Measurements from ENCODE around the gene BBS4. TPM values are rescaled to one million over a fixed set of nuclear protein-coding genes. Genes with fewer than 3 reads are reported as not detected.
"Not testable (repeated sequence)": the region's sequence is repeated elsewhere in the genome, so short reads cannot be mapped to it uniquely, and the experiment has no call there.

The BBS4 gene
- total and polyA plus RNA-seq, 4 donors: 13.0 to 65.3 (median 19.5) TPM

DNA sequence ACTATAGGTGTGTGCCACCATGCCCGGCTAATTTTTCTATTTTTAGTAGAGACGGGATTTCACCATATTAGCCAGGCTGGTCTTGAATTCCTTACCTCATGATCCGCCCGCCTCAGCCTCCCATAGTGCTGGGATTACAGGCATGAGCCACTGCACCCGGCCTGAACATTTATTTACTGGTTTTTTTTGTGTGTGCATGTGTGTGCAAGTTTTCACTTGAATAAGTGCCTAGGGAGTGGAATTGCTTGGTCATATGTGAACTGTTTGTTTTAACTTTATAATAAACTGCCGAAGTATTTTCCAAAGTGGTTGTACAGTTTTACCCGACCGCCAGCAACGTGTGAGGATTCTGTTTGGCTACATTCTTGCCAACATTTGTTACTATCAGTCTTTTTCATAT is 14.1 kb downstream of the BBS4 start:
- ATAC-seq (ENCODE audit: insufficient read depth, low FRiP score) (no peak), DNase-seq (no peak)
- Histone ChIP-seq H3K27ac (ENCODE audit: low read depth in 1 of 2, low read length in 1 of 2) (no peak overlapping the region), H3K4me3 (no peak overlapping the region), H3K9me3 (ENCODE audit: control insufficient read depth in 4 of 4, insufficient read depth in 3 of 4, low read length in 3 of 4) (no peaks in the 10 kb centered on the region), H3K36me3 (ENCODE audit: control insufficient read depth in 4 of 4, insufficient read depth in 4 of 4, low read length in 4 of 4) (peaks cover 0 to 3% (median 0%) of the 10 kb centered on the region in 4 donors), H3K9ac (ENCODE audit: insufficient read depth in 1 of 2, low read length in 2 of 2) (no peak overlapping the region), H3K27me3 (ENCODE audit: control insufficient read depth in 3 of 3, insufficient read depth in 3 of 3, low read length in 2 of 3) (no peaks in the 10 kb centered on the region), H3K4me1 (ENCODE audit: control insufficient read depth in 5 of 5, insufficient read depth in 5 of 5, low read length in 5 of 5) (no peaks in the 10 kb centered on the region)
- TF ChIP-seq, protein P1, sequence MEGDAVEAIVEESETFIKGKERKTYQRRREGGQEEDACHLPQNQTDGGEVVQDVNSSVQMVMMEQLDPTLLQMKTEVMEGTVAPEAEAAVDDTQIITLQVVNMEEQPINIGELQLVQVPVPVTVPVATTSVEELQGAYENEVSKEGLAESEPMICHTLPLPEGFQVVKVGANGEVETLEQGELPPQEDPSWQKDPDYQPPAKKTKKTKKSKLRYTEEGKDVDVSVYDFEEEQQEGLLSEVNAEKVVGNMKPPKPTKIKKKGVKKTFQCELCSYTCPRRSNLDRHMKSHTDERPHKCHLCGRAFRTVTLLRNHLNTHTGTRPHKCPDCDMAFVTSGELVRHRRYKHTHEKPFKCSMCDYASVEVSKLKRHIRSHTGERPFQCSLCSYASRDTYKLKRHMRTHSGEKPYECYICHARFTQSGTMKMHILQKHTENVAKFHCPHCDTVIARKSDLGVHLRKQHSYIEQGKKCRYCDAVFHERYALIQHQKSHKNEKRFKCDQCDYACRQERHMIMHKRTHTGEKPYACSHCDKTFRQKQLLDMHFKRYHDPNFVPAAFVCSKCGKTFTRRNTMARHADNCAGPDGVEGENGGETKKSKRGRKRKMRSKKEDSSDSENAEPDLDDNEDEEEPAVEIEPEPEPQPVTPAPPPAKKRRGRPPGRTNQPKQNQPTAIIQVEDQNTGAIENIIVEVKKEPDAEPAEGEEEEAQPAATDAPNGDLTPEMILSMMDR (IDR thresholded peaks at IDR 0.05; ENCODE audit: control extremely low read depth, extremely low read depth): no peak
- 90 to 92% methylated on average over 9 of the region's 9 CpGs for WGBS, 2 donors

DNA sequence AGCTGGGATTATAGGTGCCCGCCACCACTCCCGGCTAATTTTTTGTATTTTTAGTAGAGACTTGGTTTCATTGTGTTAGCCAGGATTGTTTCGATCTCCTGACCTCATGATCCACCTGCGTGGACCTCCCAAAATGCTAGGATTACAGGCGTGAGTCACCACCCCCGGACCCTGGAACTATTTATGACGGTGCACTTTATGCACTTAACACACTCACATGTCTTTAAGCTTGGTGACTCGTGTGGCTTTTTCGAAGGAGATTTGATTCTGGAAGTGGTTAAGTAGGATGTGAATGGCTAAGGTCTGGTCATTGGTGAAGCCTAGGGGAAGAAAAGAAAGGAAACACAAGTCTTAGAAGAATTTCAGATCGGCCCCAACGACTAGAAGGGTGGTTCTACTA is 20.3 kb downstream of the BBS4 start:
- no peaks in the 10 kb centered on the region for H3K9me3 ChIP-seq (ENCODE audit: control insufficient read depth in 4 of 4, insufficient read depth in 3 of 4, low read length in 3 of 4)
- ATAC-seq (ENCODE audit: insufficient read depth, low FRiP score): no peak
- 94 to 95% methylated on average over 11 of the region's 11 CpGs for WGBS, 2 donors

DNA sequence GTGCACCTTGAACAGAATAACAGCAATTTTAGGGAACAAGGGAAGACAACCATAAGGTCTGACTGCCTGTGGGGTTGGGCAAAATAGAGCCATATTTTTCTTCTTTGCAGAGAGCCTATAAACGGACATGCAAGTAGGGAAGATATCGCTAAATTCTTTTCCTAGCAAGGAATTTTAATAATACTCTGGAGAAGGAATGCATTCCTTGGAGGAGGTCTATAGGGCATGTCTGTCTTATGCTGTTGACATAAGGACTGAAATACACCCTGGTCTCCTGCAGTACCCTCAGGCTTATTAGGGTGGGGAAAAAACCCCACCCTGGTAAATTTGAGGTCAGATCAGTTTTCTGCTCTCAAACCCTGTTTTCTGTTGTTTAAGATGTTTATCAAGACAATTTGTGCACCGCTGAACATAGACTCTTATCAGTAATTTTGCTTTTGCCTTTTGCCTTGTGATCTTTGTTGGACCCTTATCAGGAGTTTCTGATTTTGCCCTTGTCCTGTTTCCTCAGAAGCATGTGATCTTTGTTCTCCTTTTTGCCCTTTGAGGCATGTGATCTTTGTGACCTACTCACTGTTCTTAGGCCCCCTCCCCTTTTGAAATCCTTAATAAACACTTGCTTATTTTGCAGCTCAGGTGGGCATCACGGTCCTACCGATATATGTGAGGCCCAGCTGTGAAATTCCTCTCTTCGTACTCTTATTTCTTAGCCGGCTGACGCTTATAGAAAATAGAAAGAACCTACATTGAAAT is 22.7 kb downstream of the BBS4 start:
- DNase-seq; ATAC-seq (ENCODE audit: insufficient read depth, low FRiP score); H3K4me1 ChIP-seq (ENCODE audit: control insufficient read depth in 5 of 5, insufficient read depth in 5 of 5, low read length in 5 of 5); H3K27me3 ChIP-seq (ENCODE audit: control insufficient read depth in 3 of 3, insufficient read depth in 3 of 3, low read length in 2 of 3); H3K4me3 ChIP-seq; H3K27ac ChIP-seq (ENCODE audit: low read depth in 1 of 2, low read length in 1 of 2); H3K9me3 ChIP-seq (ENCODE audit: control insufficient read depth in 4 of 4, insufficient read depth in 3 of 4, low read length in 3 of 4); H3K9ac ChIP-seq (ENCODE audit: insufficient read depth in 1 of 2, low read length in 2 of 2); H3K36me3 ChIP-seq (ENCODE audit: control insufficient read depth in 4 of 4, insufficient read depth in 4 of 4, low read length in 4 of 4): not testable (repeated sequence)
- WGBS, 2 donors: 79 to 86% methylated on average over 8 of the region's 8 CpGs

More for the DNA sequence above, 20.3 kb downstream of the BBS4 start:
- H3K36me3 ChIP-seq (ENCODE audit: control insufficient read depth in 4 of 4, insufficient read depth in 4 of 4, low read length in 4 of 4): peaks cover 0 to 2% (median 0%) of the 10 kb centered on the region in 4 donors
- H3K9ac ChIP-seq (ENCODE audit: insufficient read depth in 1 of 2, low read length in 2 of 2): no peak overlapping the region
- H3K27me3 ChIP-seq (ENCODE audit: control insufficient read depth in 3 of 3, insufficient read depth in 3 of 3, low read length in 2 of 3): no peaks in the 10 kb centered on the region
- TF ChIP-seq, protein P1 (IDR thresholded peaks at IDR 0.05; ENCODE audit: control extremely low read depth, extremely low read depth): no peak
- DNase-seq: no peak
- no peaks in the 10 kb centered on the region for H3K4me1 ChIP-seq (ENCODE audit: control insufficient read depth in 5 of 5, insufficient read depth in 5 of 5, low read length in 5 of 5)
- no peak overlapping the region for H3K27ac ChIP-seq (ENCODE audit: low read depth in 1 of 2, low read length in 1 of 2)
- H3K4me3 ChIP-seq: no peak overlapping the region

DNA sequence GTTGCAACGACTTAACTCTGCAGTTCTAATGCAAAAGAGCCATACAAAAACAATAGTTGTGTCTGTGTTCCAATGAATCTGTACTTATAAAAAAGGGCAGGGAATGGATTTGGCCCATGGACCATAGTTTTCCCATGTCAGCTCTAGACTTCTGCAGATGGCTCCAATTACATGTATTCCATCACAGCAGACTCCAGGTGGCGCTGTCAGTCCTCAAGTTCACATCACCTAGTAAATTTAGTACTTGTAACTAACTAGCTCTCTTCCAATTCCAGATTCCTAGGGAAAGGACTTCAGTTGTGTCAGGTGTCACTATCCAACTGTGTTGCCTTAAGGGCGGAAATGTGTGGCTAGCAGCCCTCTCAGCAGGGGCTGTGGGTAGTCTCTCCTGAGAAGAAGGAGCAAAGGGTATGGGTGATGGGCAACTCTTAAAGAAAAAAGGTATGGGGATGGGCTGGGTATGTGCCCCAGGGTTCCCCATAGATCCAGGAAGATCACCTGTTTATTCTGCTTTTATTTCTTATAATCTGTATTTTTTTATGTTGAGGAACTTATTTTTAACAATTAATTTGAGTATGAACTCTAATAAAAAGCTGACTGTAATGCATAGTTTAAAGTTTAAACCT is 36.2 kb downstream of the BBS4 start:
- DNase-seq (peak; percentile 62 to 75 (median 64)), ATAC-seq (ENCODE audit: insufficient read depth, low FRiP score) (no peak)
- TF ChIP-seq, protein P1 (IDR thresholded peaks at IDR 0.05; ENCODE audit: control extremely low read depth, extremely low read depth): peak; percentile 54
- H3K9ac ChIP-seq (ENCODE audit: insufficient read depth in 1 of 2, low read length in 2 of 2): no peak overlapping the region
- H3K27ac ChIP-seq (ENCODE audit: low read depth in 1 of 2, low read length in 1 of 2): no peak overlapping the region
- H3K4me3 ChIP-seq: no peak overlapping the region
- WGBS, 2 donors: 37 to 46% methylated on average over 3 of the region's 3 CpGs
- H3K9me3 ChIP-seq (ENCODE audit: control insufficient read depth in 4 of 4, insufficient read depth in 3 of 4, low read length in 3 of 4): no peaks in the 10 kb centered on the region
- H3K36me3 ChIP-seq (ENCODE audit: control insufficient read depth in 4 of 4, insufficient read depth in 4 of 4, low read length in 4 of 4): peaks cover 2 to 18% (median 5%) of the 10 kb centered on the region in 4 donors
- no peaks in the 10 kb centered on the region for H3K27me3 ChIP-seq (ENCODE audit: control insufficient read depth in 3 of 3, insufficient read depth in 3 of 3, low read length in 2 of 3)
- H3K4me1 ChIP-seq (ENCODE audit: control insufficient read depth in 5 of 5, insufficient read depth in 5 of 5, low read length in 5 of 5): no peaks in the 10 kb centered on the region
